Activated T-helper 1 cell treated with Interleukin-2 at 50 U/mL for 16 hours (primary cell): ENCODE measurements around the gene CLEC17A.
"Not testable (repeated sequence)": the region's sequence is repeated elsewhere in the genome, so short reads cannot be mapped to it uniquely, and the experiment has no call there.

ENCODE experiments used
- DNase-seq: peaks from one replicate; pipeline ENCODE4 v3.0.0-alpha.2; 2020; ENCODE audit warnings: low read depth

CLEC17A gene

DNA sequence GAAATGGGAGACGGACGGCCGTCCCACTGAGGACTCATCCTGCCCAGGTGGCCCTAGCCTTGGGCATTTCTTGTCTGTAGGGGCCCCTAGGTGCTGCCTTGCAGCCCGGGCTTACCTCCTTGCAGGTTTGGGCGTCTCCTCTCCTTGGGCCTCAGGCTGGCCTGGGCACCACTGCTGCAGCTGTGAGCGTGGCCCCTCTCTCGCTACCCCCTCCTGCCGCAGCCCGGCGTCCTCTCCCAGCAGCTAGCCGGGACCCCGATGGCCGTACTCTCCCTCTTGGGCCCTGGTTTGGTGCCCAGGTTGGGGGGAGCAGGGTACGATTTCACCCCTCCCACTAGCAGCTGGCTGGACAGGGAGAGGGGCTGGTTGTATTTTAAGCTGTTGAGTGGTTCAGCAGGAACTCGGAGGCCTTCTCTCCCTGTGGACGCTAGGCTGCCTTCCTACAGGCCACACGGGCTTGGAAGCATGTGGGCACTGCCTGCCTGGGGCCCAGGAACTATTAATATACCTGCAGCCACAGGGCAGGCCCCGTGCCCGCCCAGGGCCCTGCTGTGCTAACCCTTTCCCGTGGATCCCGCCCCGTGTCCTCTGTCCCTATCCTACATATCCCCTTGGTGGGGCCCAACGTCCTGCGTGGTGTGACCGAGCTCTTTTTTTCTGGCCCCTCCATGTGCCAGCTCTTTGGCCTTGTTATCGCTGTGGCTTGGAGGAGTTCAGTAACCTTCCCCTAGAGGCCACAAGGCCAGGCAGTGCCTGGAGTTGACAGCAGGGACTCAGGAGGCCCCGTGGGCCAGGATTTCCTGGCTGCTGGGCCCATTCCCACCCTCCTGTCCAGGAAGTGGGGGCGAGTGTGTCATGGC lies 22.7 kb upstream of the CLEC17A start:
- DNase-seq, result no peak

DNA sequence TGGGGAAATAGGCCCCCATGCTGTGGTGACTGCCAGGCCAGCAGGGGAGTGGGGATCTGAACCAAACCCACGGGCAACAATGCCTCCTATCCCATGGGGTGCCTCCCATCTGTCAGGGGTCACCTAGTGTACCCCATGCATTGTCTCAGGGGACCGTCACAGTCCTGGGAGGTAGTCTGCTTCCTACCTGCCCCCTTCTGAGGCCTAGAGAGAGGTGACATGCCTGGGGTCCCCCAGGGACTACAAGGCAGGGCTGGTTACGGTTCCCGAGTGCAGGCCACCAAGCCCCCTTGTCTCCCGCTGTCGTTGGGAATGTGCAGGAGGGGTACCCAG lies 22.1 kb upstream of the CLEC17A start:
- no peak for DNase-seq

DNA sequence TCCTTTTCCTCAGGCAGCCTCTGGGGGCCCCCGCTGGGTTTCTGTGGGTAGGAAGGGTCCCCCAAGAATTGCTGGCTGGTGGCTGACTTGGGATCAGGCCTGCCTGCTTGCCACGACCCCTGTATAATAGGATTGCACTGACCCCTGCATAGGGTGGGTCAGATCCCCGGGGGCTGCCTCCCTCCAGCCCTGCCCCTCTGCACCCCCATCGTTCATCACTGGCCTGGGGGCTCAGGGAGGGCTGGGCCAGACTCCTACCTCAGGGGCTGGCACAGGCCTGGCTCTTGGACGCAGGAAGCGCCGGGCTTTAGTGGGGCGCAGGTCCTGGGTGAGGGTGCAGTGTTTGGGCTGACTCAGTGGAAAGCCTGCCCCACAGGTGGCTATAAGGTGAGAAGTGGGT lies 21.6 kb upstream of the CLEC17A start:
- no peak for DNase-seq

DNA sequence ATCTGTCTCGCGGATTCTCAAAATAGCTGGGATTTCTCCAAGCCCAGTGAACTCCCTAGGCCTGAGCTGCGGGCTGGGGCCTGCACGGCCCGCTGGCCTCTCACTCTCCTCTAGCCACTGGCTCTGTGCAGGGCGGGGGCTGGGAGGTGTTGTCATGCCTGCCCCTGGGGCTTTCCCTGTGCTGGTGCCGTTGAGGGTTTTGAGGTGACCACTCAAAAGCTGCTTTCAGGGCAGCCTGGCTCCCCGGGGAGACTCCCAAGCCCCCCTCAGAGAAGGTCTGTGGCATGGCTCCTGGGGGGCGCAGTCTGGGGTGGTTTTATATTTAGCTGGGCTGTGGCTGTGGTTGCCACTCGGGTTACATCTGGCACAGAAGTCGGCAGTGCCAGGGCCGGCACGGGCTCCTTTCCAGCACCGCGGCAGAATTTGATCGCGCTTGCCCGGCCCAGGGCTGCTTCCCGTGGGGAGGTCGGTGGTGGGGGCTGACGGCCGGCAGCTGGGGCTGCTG lies 21.0 kb upstream of the CLEC17A start:
- DNase-seq, result no peak

DNA sequence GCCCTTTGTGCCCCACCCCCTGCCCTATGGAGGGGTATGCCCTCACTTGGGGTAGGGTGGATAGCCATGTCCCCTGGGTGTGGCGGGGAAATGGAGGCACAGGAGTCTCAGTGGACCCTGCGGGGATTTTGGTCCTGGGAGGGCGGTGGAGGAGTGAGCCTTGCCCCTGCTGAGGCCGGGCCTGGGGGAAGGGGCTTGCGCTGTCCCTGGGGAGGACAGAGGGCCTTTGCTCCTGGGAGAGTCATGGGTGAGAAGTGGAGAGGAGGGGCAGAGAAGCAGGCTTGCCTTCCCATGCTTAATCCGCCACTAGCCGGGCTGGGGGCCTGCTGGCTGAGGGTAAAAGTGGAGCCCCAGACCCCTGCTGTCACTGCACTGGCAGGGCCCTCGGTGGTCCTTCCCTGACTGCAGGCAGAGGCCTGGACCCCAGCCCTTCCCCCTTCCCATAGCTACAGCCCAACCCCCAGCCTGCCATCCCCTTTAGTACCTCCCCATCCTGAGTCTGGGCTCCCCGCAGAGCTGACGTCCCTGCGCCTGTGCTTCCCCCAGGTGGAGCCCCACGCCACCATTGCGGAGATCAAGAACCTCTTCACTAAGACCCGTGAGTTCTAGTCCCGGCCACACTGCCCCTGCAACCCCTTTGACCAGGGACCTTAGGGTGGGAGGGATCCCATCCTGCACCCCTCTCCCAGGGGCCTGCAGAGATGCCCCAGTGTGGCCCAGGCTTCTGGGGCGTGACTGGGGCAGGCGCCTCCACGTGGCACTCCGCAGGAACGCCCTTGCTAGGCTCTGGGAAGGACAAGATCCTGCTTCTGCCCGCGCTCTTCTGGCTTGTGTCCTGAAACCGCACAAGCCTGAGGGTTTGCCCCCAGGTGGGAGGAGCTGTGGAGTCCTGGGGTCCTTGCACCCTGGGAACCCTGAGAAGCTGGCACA lies 20.0 kb upstream of the CLEC17A start:
- no peak for DNase-seq

DNA sequence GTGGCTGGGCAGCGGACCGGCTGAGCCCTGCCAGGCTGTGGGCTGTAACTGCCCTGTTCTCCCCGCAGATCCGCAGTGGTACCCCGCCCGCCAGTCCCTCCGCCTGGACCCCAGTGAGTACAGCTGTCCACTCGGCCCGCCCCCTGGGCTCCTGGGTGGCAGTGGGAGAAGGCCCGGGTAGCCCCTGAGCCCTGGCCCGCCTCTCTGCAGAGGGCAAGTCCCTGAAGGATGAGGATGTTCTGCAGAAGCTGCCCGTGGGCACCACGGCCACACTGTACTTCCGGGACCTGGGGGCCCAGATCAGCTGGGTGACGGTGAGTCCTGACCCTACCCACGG lies 19.3 kb upstream of the CLEC17A start:
- no peak for DNase-seq

DNA sequence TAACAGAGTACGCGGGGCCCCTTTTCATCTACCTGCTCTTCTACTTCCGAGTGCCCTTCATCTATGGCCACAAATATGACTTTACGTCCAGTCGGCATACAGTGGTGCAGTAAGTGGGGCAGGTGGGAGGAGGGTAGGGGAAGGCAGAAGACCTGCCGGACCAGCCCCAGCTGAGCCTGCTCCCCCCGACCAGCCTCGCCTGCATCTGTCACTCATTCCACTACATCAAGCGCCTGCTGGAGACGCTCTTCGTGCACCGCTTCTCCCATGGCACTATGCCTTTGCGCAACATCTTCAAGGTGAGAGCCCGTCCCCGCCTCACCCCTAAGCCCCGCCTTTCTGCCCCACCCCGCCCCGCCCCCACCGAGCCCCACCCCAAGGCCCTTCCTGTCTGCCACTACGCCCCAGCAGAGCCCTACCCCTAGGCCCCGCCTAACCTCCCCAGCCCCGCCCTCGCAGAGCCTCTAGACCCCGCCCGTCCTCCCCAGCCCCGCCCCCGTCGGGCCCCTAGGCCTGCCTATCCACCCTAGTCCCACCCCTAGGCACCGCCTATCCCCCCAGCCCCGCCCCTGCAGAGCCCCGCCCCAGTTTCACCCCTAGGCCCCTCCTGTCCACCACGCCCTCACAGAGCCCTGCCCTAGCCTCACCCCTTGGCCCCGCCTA lies 18.8 kb upstream of the CLEC17A start:
- no peak for DNase-seq

DNA sequence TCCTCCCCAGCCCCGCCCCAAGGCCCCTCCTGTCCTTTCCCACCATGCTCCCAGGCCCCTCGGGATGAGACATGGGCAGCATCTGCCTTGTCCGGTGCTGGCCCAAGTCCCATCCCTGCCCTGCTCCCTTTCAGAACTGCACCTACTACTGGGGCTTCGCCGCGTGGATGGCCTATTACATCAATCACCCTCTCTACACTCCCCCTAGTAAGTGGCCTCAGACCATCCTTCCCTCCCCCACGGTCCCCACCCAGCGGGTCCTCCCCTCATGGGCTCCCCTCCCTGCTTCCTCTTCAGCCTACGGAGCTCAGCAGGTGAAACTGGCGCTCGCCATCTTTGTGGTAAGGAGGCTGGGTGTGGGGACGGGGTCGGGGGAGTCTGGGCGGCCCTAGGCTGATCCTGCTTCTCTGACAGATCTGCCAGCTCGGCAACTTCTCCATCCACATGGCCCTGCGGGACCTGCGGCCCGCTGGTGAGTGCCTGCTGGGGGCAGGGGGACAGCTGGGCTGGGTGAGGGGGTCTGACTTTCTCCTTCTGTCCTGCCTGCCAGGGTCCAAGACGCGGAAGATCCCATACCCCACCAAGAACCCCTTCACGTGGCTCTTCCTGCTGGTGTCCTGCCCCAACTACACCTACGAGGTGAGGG lies 18.1 kb upstream of the CLEC17A start:
- not testable (repeated sequence) for DNase-seq

DNA sequence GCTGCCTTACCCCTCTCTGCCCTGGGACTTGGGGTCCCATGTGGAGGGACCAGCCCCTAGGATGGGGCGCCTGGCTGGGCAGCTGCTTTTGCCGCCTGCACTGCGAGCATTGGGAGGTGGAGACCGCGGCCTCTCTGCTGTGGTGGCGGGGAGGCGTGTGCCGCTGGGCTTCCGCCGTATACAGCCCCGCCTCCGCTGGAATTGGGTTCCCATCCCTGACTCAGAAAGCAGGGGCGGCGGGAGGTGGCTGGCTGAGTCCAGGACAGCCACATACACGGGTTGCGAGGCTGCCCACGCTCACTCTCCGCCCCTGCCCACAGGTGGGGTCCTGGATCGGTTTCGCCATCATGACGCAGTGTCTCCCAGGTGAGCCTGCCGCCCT lies 17.6 kb upstream of the CLEC17A start:
- no peak for DNase-seq

DNA sequence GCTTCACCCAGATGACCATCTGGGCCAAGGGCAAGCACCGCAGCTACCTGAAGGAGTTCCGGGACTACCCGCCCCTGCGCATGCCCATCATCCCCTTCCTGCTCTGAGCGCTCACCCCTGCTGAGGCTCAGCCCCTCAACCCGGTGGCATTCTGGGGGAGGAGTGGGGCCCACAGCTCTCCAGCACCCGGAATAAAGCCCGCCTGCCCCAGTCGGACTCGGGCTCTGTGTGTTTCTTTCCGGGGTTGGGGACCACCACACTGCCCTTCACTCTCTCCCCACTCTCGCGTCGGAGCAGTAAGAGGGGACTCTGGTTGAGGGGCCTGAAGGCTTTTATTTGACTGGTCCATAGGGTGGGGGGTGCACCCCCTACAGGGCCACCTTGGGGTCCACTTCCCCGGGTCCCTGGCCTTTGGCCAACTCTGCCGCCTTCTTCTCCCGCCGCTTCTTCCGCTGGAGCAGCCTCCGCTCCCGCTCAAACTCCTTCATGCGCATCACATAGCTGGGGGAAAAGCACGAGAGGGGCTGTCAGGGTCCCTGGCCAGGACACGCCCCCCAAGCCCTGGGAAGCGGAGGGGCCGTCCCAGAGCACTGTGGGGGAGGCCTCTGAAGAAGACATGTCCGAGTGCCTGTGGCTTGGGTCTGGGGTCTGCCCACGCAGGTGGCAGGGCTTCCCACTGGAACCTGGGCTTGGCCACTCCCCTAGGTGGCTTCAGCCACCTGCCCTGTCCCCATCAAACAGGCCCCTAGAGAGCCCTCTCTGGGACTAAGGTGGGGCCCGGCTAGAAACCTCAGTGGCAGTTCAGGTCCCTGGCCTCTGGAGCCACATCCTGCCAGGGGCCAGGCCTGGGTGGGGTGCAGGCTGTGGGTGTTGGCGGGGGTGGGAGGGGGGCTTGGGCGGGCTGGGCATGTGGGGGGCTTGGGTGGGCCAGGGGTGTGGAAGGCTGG lies 16.8 kb upstream of the CLEC17A start:
- no peak for DNase-seq

DNA sequence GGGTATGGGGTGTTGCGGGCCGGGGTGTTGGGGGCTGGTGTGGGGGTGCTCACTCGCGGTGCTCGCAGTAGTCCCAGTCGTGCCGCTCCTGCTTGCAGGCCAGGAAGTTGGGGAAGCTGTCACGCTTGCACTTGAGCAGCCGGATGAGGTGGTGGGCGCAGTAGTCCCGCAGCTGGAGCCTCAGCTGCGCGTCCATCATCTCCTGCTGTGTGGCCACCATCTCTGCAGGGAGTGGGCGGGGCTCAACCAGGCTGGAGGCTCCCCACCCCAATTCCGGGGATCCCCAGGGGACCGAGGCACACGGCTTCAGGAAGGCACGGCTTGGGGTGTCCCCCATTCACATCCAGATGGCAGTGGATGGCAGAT lies 16.2 kb upstream of the CLEC17A start:
- no peak for DNase-seq

DNA sequence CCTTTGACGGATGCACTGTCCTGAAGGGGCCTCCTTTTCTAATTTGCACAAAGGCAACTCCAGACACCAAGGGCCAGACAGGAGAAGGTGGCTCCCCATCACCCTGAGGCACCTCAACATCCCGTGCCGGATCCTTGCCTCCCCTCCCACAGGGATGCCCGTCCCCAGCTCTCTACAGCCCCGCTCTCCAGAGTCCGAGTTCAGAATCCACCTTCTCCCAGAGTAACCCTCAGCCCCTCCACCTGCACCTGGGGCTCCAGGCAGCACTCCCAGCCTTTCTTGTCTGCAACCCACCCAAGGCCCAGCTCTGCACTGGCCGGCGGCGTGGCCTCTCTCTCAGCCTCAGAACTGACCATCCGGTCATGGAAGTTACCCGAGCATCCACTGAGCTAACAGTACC lies 15.8 kb upstream of the CLEC17A start:
- DNase-seq, result no peak

DNA sequence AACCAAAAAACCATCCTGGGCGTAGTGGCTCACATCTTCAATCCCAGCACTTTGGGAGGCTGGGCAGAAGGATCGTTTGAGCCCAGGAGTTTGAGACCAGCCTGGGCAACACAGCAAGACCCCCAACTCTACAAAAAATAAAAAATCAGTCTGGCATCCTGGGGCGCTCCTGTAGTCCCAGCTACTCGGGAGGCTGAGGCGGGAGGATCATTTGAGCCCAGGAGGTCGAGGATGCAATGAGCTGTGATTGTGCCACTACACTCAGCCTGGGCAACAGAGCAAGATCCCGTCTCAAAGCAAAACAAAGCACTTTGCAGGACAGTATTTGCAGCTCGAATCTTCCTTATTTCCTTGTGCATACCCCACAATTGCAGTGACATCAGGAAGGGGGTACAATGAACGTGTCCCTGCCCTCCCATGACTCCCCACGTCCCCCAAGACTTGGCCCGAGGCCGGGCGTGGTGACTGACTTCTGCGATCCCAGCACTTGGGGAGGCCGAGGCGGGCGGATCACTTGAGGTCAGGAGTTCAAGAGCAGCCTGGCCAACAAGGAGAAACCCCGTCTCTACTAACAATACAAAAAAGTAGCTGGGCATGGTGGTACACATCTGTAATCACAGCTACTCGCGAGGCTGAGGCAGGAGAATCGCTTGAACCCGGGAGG lies 11.9 kb upstream of the CLEC17A start:
- no peak for DNase-seq

DNA sequence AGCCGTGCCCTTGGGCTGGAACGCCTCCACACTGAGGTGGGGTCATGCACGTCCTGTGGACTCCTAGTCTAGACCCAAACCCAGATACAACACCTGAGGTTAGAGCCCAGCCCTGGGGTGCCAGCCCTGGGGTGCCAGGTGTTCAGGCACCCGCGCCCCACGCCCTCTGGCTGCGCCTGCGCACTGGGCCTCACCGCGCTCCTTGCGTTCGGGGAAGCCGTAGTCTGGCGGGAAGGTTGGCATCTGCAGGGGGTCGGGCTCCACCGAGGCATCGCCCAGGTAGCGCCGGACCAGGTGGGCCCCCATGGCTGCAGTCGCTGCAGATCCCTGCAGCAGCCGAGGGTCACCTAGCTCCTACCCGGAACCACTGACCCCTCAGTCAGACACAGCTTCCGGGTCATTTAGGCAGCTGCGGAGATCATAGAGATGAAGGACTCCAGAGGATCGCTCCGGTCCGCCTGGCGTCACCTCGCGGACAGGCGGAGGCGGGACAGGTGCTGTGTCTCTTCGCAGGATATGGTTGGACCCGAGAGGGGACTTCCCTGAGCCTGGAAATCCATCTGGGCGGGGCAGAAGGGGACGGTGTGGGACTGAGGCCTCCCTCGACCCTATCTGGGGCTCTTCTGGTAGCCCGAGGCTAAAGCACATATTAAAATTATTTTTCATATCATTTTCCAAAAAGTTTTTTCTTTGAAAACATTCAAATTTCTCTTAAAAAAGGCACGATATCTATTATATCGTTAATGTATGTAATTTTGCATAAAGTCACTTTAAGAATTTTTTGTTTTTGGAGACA lies 11.0 kb upstream of the CLEC17A start, which contains the start of gene NDUFB7:
Gene NDUFB7 (minus strand): TSS at position 372 of the 796 bp plus-strand sequence. CDS start 66 bp downstream, at position 306.
- peak; percentile 83 for DNase-seq

DNA sequence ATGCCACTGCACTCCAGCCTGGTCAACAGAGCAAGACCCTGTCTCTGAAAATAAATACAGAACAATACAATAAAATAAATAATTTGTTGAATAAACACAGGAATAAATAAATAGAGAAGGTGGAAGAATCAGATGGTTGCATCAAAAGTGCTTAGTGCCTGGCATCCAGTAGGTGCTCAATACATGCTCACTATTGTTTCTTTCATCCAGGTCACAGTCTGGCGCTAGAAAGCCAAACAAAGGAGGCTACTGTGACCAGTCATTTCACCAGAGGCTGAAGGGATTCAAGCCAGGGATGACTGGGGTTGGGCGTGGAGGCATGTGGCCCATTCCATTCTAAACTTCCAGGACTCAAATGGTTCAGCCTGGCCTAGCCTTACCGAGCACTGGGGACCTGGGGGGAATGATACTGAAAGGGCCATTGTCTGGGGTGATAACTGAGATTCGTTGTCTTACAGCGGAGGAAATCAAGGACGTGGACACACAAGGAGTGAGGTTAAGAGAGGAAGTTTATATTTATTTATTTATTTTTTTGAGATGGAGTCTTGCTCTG lies 7.4 kb upstream of the CLEC17A start:
- no peak for DNase-seq

DNA sequence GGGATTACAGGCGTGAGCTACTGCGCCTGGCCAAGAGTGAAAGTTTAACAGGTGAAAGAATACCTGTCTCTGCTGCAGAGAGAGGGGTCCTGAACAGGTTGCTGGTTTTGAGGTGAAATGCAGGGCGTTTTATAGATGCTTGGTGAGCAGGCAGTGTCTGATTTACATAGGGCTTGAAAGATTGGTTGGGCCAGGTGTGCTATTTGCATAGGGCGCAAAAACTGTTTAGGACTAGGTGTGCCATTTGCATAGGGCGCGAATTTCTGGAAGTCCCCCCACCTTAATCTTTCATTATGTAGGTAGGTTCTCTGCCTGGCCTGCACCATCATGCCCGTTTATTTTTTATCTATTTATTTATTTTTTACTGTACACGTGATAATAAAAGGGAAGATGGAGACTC lies 6.5 kb upstream of the CLEC17A start:
- DNase-seq, result no peak

DNA sequence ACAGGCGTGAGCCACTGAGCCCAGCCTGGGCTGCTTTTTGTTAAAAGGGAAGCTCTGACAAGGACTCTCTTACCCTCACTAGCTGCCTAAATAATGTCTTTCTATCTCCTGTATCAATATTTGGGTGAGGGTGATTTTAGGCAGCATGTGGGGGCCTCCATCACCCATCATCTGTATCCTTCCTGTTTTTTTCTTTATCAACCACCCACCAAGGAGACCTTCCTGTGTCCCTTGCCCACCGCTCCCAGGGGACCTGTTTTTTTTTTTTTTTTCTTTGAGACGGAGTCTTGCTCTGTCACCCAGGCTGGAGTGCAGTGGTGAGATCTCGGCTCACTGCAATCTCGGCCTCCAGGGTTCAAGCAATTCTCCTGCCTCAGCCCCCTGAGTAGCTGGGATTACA lies 5.6 kb upstream of the CLEC17A start:
- no peak for DNase-seq

DNA sequence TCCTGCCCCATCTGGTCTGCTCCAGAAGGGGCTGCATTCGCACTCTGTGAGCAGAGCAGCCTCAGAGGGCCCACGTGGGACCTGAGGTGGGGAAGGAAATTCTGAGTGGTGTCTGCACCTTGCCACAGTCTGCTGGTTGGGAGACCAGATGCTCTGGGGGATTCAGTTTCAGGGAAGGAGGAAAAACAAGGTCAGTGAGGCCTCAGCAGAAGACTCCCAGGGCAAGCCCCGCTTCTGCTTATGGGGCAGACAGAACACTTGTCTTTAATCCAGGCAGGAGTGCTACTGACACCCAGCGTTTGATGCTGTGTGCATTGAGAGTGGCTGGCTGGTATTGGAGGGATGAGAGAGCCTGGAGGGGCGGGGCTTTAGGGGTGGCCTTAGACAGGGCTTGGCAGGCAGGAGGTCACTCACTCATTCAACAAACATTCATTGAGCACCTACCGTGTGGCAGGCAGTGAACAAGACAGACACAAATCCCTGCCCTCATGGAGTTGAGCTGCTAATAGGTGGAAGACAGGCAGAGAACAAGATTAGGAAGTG lies 4.9 kb upstream of the CLEC17A start:
- DNase-seq, result no peak
